Measurements from ENCODE around the gene FOXR1. TPM values are rescaled to one million over a fixed set of nuclear protein-coding genes. Genes with fewer than 3 reads are reported as not detected.

FOXR1 gene
- total and polyA plus RNA-seq, 2 experiments from 2014 or later = 0.42 TPM; not detected in 1

DNA sequence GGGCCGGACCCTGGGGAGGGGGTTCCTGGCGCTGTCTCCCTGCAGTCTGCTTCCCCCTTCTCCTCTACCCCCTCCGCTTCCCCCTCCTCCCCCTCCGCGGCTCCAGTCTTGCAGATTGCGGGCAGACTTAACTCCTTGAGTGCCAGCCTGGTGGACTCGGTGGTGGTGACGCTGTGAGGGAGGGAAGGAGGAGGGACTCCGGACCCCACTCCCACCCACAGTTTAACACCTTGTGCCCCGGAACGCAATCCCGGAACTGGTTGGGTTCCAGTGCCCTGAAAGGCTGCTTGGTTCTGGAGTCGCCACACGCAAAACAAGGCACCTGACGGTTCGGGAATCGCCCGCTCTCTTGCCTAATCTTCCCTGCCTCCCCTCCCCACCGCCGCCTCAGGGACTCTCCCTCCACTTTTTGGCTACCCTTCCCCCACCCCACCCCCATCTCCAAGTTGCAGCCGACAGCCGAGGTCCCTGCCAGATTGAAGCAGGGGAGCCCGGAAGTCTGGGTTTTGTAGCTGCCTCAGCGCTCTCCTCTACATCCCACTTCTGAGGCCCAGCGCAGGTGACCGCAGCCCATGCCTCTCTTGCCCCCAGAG is 42.0 kb upstream of the FOXR1 start:
- Histone ChIP-seq H3K36me3 (no peaks in the 10 kb centered on the region), H3K27me3 (no peaks in the 10 kb centered on the region), H3K27ac (peak overlapping the region; percentile 74), H3K4me3 (peak overlapping the region; percentile 61), H3K9me3 (ENCODE audit: low read depth) (no peaks in the 10 kb centered on the region), H3K4me1 (ENCODE audit: low read depth) (peaks cover 4% of the 10 kb centered on the region)
- peak; percentile 93 to 94 for DNase-seq (ENCODE audit: low read depth in 1 of 2, low spot score in 1 of 2)
- TF ChIP-seq, protein P1, sequence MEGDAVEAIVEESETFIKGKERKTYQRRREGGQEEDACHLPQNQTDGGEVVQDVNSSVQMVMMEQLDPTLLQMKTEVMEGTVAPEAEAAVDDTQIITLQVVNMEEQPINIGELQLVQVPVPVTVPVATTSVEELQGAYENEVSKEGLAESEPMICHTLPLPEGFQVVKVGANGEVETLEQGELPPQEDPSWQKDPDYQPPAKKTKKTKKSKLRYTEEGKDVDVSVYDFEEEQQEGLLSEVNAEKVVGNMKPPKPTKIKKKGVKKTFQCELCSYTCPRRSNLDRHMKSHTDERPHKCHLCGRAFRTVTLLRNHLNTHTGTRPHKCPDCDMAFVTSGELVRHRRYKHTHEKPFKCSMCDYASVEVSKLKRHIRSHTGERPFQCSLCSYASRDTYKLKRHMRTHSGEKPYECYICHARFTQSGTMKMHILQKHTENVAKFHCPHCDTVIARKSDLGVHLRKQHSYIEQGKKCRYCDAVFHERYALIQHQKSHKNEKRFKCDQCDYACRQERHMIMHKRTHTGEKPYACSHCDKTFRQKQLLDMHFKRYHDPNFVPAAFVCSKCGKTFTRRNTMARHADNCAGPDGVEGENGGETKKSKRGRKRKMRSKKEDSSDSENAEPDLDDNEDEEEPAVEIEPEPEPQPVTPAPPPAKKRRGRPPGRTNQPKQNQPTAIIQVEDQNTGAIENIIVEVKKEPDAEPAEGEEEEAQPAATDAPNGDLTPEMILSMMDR (IDR thresholded peaks at IDR 0.05; ENCODE audit: low read depth, low read length) = no peak

DNA sequence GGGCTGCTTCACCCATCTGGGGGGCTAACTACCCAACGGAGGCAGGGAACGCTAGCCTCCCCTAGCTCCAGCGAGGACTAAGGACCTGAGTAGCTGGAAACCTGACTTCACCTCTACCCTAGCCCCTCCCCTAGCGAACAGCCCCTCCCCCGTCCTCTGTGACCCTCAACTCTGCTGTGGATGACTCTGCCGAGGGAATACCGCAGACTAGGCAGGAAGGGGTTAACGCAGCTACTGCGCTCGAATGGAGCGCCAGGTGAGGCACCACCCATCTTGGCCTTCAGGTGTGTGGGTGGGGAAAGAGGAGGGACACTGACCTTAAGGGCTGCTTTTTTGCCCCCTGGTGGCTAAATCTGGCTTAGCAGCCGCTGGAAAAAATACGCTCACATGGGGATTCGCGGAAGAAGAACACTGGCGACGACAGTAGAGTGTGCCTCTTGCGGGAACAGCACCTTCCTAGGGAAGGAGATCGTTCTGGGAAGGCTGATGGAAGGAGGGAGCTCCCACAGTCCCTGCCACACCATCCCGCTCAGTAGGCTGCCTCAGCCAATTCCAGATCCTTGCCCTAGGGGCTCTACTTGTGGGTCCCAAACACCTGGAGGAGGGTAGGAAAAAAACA is 41.4 kb upstream of the FOXR1 start:
- peak overlapping the region; percentile 74 for H3K27ac ChIP-seq
- TF ChIP-seq, protein P1 (IDR thresholded peaks at IDR 0.05; ENCODE audit: low read depth, low read length) = peak; percentile 96
- H3K9me3 ChIP-seq (ENCODE audit: low read depth) = no peaks in the 10 kb centered on the region
- H3K36me3 ChIP-seq = no peaks in the 10 kb centered on the region
- peak; percentile 76 to 85 for DNase-seq (ENCODE audit: low read depth in 1 of 2, low spot score in 1 of 2)
- peak overlapping the region; percentile 61 for H3K4me3 ChIP-seq
- no peaks in the 10 kb centered on the region for H3K27me3 ChIP-seq
- H3K4me1 ChIP-seq (ENCODE audit: low read depth) = peaks cover 4% of the 10 kb centered on the region

DNA sequence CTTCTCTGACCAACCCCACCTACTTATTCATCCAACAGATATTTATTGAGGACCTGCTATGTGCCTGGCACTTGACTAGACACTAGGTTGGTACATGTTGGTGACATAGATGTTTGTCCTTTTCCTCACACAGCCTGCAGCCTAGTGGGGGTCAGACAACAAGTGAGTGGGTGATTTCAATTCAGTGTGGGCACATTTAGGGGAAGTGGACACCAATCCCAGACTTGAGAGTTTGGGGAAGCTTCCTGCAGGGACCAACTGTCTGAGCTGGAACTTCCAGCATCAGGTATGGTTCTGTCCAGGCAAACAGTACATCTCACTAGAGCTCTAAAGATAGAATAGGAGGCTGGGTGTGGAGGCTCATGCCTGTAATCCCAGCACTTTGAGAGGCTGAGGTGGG is 40.0 kb upstream of the FOXR1 start:
- Histone ChIP-seq H3K4me1 (ENCODE audit: low read depth) (peaks cover 4% of the 10 kb centered on the region), H3K36me3 (no peaks in the 10 kb centered on the region), H3K9me3 (ENCODE audit: low read depth) (no peaks in the 10 kb centered on the region), H3K27me3 (no peaks in the 10 kb centered on the region), H3K4me3 (no peak overlapping the region), H3K27ac (no peak overlapping the region)
- TF ChIP-seq, protein P1 (IDR thresholded peaks at IDR 0.05; ENCODE audit: low read depth, low read length) = no peak
- no peak for DNase-seq (ENCODE audit: low read depth in 1 of 2, low spot score in 1 of 2)

DNA sequence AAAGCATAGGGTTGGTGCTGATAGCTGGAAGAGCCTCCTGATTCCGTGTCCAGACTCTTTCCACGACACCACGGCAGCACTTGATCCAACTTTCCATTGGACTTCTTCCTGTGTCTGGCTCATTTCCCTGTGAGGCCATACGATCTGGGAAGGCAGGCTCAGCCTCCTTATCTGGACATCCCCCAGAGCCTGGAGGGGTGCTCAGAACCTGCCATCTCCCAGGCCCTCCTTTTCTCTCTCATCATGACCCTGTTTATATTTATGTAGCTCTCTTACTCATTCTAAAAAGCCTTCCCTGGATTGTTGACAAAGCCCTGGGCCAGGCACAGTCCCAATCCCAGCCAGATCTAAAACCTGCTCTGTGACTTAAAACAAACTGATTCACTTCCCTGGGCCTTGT is 38.1 kb upstream of the FOXR1 start:
- Histone ChIP-seq H3K27ac (peak overlapping the region; percentile 77), H3K4me3 (no peak overlapping the region), H3K36me3 (no peaks in the 10 kb centered on the region), H3K4me1 (ENCODE audit: low read depth) (peaks cover 4% of the 10 kb centered on the region), H3K9me3 (ENCODE audit: low read depth) (no peaks in the 10 kb centered on the region), H3K27me3 (no peaks in the 10 kb centered on the region)
- peak; percentile 29 to 54 for DNase-seq (ENCODE audit: low read depth in 1 of 2, low spot score in 1 of 2)
- TF ChIP-seq, protein P1 (IDR thresholded peaks at IDR 0.05; ENCODE audit: low read depth, low read length) = no peak

DNA sequence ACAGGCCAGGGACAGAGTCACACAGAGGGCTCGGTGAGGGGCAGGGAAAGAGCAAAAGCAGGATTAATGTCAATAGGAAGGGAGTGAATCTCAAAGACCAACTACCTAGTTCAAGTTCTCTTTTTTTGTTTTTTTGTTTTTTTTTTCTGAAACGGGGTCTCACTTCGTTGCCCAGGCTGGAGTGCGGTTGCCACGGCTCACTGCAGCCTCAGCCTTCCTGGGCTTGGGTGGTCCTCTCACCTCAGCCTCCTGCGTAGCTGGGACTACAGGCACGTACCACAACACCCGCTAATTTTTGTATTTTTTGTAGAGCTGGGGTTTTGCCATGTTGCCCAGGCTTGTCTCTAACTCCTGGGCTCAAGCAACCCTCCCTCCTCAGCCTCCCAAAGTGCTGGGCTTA is 36.2 kb upstream of the FOXR1 start:
- no peaks in the 10 kb centered on the region for H3K27me3 ChIP-seq
- H3K4me3 ChIP-seq = no peak overlapping the region
- no peaks in the 10 kb centered on the region for H3K9me3 ChIP-seq (ENCODE audit: low read depth)
- H3K36me3 ChIP-seq = no peaks in the 10 kb centered on the region
- H3K27ac ChIP-seq = no peak overlapping the region
- H3K4me1 ChIP-seq (ENCODE audit: low read depth) = peaks cover 4% of the 10 kb centered on the region
- TF ChIP-seq, protein P1 (IDR thresholded peaks at IDR 0.05; ENCODE audit: low read depth, low read length) = no peak
- no peak for DNase-seq (ENCODE audit: low read depth in 1 of 2, low spot score in 1 of 2)
